HK-2 (cell line): ENCODE measurements around the gene MISP3.

ENCODE experiments used
- DNase-seq: peaks from one replicate; pipeline ENCODE4 v3.0.0-alpha.2; 2018; ENCODE audit not compliant: unreplicated experiment

The MISP3 gene

DNA sequence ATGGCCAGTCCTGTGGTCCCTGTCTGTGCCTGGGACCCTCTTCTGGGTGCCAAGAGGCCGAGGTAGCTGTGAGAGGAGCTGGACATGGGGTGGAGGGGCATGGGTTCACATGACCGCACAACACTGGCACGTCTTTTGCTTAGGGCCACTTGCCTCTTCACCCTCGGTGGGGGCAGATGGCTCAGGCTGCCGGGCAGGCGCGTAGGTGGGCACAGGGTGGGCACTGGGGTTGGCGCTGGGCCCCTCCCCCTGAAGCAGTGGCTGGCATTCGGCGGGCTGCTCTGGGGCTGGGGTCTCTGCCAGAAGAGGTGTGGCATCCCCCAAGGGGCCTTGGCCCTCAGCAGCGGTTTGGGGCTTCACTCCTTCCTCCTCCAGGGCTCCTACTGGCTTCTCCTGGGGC is 19.1 kb upstream of the MISP3 start:
- DNase-seq, result no peak

DNA sequence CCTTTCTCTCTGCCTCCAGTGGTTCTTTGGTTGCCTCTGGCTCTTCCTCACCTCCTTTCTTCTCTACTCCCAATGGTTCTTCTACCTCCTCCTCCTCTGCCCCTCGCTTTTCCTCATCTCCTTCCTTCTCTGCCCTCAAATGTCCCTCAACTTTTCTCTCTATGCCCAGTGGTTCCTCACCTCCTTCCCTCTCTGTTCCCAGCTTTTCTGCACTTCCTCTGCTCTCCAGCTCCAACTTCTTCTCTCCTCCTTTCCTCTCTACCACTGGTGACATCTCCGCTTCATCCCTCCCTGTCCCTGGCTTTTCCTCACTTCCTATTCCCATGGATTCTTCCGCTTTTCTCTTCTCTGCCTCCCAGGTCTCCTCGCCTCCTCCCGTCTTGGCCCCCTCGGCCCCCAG is 18.5 kb upstream of the MISP3 start:
- DNase-seq, result no peak

DNA sequence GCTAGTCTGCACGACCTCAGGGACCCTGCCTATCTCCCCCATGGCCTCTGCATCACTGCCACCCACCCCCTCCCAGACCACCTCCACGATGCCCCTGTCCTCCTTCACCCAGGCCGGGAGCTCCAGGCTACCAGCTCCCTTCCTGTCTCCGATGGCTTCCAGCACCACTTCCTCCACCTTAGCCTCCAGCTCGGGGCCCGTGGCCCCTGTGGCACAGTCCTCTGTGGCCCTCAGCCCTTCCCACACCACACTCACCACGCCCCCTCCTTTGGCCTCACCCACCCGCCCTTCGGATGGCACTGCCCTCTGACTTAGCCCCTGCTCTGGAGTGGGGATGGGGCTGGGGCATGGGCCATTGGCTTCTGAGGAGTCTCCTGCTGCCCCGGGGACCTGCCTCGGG is 17.9 kb upstream of the MISP3 start:
- no peak for DNase-seq

DNA sequence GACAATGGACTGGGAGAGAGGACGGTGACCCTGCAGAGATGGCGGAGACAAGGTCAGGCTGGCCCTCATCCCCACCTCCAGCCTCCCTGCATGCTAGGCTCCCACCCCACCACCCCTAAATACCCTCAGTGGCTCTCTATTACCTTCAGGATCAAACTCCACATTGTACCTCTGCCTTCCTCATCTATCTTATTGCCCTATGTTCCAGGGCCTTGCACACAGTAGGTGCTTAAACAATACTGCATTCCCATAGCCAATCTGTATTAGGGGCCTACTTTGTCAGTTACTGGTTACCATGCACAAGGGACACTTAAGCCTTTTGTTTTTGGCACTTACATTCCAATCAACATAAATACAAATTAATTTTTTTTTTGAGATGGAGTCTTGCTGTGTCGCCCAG is 17.2 kb upstream of the MISP3 start:
- no peak for DNase-seq

DNA sequence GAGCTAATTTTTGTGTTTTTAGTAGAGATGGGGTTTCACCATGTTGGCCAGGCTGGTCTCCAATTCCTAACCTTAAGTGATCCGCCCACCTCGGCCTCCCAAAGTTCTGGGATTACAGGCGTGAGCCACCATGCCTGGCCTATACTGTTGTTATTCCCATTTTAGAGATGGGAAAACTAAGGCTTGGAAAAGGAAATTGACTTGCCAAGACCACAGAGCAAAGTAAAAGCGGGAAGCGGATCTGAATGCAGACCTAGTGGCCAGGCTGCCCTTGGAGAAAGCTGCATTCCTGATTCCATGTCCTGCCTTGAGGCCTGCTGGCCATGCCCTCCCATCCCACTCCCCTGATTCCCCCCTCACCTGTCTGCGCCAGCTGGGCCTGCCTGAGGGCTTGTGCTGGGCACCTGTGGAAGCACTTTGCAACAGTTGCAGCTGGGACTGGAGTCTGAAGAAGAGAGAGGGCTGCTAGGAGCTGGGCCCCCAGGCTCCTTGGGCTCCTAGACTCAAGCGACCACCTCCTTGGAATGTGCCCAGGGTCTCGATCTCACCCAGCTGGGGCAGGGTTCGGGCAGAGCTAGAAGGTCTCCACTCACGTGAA is 16.4 kb upstream of the MISP3 start:
- DNase-seq, result no peak

DNA sequence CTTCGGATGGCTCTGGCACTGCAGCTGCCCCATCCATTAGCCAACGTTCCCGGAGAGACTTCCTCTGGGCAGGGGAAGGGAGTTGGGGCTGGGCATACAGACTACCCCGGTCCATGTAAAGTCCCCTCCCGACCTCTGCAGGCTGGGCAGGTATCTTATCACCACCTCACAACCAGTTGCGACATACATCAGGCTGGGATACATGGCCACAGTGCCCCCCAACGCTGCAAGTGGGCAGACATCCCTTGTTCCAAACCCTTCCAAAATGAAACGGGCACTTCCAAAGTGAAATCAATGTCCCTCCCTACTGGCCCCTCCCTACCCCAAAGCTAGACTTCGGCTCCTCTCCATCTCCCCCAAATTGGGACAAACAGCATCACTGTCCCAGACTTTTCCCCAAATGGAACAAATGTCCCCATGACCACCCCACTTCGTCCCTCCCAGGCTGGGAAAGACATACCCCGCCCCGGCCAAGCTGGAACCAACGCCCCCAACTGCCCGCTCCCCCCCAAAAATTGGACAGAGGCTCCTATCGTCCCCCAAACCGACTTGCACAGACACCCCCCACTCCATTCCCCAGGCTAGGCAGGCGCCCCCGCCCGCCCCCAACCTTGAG is 15.7 kb upstream of the MISP3 start:
- no peak for DNase-seq

DNA sequence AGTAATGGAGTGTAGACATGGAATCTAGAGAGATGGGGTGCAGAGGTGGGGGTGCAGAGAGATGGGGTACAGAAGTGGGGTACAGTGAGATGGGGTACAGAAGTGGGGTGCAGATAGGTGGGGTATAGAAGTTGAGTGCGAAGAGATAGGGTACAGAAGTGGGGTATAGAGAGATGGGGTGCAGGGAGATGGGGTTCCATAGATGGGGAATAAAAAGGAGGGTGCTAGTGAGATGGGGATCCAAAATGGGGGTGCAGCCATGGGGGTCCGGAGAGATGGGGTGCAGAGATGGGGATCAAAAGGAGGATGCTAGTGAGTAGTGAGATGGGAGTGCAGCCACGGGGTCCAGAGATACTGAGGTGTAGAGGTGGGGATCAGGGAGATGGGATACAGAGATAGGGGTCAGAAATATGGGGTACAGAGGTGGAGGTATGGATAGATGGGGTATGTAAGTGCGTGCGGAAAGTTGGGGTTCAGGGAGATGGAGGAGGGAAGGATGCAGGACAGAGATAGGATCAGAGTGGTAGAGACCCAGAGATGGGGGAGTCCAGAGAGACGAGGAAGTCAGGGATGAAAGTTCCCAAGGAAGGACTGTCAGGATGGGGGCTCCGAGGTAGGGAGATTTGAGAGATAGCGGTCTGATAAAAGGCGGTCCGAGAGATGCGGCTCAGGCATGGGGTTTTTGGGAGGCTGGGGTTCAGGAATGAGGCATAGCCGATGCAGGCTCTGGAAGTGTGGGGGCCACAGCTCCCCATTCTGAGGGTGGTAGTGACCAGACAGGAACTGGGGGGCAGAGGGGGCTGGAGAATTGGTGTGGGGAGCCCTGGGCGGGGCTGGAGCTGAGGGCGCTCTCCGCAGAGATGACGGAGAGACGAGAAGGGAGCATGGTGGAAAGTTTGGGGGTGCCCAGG is 14.1 kb upstream of the MISP3 start:
- no peak for DNase-seq

DNA sequence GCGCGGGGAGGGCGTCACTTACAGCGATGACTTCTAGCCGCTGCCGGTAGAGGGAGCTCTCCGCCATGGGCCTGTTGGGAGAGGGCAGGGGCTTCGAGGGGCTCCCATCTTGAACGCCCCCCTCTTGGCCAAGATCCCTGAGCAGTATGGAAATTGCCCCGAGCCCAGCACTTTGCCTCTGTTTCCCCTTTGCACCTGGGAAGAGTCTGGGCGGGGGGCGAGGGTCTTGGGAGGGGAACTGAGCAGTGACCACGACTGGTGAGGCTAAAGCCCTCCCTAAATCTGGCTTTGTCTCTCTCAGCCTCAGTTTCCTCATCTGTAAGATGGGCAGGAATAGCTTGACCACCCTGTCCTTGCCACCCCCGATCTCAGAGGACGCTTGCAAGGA is 13.5 kb upstream of the MISP3 start:
- DNase-seq, result no peak

DNA sequence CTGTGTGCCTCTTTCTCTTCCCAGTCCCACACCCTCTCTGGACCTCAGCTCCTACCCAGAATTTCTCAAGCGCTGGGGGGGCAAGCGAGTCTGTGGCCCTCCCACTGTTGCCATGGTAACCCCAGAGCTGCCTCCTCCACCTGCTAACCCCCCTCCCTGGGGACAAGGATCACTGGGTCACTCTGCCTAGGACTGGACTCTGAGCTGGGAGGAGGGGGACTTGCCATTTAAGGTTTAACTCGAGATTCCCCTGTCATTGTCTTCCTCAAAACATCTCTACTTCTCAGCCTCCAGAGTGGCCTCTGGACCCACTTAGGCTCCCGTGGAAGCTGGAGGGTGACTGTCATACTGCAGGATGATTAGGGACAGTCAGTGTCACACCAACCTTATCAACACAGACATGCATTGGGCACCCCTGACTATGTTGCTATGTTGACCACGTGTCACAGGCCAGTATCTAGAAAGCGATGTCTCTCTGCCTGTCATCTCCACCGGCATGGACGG is 12.9 kb upstream of the MISP3 start:
- no peak for DNase-seq

DNA sequence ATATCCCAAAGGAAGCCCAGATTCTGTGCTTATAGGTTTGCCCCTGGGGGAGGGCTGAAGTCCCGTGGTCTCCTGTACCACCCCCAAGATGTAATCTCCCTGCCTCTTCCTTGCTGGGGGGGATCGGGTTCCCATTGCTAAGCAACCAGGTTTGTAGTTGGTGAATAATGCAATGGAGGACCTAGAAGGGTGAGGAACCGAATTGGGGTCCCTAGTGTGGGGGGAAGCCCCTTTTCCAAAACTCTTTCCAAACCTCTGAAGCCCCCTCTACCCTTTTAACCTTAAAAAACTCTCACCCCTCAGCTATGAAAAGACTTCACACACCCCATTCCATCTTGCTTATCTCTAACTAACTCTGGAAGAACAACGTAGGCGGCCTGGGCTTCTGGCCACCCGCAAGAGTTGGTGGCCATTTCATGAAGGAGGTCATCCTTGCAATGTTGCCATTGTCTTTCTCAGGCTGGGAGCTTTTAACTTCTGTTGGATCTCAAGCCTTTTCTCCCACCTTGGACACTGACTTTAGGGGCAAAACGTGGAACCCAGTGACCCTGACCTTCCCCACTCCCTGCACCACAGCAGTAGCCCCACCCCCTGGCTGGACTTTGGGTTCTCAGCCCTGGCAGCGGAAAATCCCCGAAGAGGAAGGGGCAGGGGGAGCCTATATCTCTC is 11.4 kb upstream of the MISP3 start:
- no peak for DNase-seq

DNA sequence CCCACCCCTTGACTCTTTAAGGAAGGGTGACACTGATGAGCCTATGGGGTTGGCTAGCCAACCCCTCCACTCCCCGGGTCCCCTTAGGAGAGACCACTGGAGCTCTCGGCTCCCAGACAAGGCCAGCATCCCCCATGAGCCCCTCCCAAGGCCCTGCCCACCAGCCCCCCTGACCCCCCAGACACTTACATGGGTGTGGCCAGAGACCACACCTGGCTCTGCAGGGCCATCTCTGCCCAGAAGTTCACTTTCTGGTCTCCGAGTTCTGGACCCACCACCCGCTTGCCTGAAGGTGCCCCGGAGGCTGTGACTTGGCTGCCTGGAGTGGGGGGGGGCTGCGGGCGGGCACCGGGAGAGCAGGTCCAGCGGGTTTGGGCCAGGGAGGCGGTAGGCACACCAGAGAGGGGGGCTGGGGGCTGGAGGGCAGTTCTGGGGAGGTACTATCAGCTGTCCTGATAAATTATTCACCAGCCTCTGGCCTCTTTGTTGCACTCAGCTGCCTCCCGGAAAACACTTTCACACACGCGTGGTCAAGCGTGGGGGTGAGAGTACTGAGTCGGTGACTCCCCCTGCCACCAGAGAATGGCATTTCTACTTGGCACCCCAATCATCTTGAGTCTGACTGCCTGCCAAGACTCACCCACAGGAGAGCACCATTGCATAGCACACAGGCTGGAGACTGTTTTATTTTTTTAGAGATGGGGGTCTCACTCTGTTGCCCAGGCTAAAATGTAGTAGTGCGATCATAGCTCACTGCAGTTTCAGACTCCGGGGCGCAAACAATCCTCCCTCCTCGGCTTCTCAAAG is 10.6 kb upstream of the MISP3 start, which contains the start of gene PALM3:
Gene PALM3 (minus strand): TSS at position 326 of the 807 bp plus-strand sequence. CDS start 96 bp downstream, at position 230.
- DNase-seq, result no peak

DNA sequence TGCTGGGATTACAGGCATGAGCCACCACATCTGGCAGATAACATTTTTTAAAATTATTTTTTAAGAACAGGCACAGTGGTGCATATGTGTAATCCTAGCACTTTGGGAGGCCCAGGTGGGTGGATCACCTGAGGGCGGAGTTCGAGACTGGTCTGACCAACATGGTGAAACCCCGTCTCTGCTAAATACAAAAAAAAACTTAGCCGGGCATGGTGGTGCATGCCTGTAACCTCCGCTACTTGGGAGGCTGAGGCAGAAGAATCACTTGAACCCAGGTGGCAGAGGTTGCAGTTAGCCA is 10.1 kb upstream of the MISP3 start:
- DNase-seq, result no peak

DNA sequence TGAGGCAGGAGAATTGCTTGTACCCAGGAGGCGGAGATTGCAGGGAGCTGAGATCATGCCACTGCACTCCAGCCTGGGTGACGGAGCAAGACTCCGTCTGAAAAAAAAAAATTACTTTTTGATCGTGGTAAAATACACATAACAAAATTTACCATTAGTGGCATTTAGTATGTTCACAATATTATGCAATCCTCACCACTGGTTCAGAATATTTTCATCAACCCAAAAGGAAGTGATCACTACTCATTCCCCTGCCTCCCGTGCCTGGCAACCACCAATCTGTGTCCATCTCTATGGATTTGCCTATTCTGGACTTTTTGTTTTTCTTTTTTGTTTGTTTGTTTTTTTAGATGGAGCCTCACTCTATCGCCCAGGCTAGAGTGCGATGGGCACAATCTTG is 9.5 kb upstream of the MISP3 start:
- no peak for DNase-seq

DNA sequence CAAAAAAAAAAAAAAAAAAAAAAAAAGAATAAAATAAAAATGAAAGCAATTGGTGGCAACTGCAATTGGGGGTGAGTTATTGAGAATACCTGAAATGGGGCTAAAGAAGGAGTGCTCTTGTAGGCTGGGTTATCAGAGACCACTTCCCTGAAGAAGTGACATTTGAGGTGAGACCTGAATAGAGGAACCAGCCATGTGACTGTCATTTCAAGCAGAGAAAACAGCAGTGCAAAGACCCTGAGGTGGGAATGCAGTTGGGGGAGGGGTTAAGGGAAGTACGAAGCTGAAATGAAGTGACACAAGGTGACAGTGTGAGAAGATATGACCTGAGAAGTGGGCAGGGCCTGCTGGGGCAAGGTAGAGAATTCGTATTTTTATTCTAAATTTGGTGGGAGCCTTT is 6.5 kb upstream of the MISP3 start:
- no peak for DNase-seq

DNA sequence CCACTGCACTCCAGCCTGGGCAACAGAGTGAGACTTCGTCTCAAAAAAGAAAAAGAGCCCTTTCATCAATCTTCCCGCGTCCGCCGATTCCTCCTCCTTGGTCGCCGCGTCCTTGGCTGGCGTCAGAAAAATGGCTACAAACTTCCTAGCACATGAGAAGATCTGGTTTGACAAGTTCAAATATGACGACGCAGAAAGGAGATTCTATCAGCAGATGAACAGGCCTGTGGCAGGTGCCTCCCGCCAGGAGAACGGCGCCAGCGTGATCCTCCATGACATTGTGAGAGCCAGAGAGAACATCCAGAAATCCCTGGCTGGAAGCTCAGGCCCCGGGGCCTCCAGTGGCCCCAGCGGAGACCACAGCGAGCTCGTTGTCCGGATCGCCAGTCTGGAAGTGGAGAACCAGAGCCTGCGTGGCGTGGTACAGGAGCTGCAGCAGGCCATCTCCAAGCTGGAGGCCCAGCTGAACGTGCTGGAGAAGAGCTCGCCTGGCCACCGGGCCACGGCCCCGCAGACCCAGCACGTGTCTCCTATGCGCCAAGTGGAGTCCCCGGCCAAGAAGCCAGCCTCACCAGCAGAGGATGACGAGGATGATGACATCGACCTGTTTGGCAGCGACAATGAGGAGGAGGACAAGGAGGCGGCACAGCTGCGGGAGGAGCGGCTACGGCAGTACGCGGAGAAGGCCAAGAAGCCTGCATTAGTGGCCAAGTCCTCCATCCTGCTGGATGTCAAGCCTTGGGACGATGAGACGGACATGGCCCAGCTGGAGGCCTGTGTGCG is 2.1 kb upstream of the MISP3 start:
- DNase-seq, result no peak

DNA sequence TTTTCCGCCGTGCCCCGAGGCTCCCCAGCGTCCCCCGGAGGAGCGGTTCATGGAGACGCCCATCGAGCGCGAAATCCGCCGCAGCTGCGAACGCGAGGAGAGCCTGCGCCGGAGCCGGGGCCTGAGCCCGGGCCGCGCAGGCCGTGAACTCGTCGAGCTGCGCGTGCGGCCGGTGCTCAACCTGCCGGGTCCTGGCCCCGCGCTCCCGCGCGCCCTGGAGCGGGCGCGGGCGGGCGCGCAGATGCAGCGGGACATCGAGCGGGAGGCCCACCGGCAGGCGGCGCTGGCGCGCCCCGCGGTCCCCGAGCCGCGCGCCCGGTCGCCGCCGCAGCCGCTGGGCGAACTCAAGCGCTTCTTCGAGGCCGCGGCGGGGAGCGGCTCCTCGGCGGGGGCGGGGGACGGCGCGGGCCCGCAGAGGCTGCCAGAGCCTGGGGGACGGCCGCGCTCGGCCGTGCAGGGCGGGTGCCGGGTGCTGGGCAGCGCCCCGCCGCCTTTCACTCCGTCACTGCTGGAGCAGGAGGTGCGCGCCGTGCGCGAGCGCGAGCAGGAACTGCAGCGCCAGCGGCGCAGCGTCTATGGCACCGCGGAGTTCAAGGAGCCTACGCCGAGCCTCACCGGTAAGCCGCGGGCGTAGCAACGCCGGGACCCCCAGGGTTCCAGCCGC is 807 bp downstream of the MISP3 start:
- peak; percentile 79 for DNase-seq

DNA sequence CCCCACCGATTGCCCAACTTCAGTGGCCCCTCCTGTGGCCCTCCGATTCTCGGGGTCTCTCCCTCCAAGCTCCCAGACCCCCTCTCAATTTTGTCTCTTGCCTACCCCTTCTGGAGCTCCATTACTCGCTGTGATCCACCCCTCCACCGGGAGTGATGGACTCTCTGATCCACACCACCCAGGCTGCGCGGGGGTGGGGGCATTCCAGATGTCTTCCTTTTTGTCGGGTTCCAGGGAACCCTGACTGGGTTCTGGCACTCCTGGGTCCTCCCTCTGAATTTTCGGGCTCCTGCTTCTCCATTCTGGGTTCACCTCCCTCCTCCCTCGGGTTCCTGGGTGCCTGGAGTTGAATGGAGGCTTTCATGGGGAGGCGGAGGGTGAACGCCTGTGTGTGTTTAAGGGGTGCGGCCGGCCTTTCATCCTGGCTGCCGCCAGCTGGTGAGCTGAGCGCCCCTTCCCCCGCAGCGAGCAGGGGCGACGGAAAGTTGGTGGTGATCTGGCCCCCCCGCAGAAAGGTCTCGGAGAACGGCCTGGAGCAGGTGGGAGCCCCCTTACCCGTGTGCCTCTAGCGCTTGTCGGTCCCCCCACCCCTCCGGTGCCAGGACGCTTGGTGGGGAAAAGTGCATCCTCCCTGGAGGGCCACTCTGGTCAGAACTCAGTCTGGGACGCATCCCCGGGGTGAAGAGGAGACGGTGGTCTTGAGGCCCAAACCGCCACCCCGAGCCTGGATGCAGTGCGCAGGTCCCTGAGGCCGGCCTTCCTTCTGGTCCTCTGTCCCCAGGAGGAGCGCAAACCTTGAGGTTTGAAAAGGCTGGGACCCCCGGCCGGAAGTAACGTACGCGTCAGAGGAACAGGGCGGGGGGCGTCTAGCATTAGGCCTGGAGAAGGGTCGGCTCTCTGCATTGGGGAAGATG is 1.6 kb downstream of the MISP3 start:
- no peak for DNase-seq

DNA sequence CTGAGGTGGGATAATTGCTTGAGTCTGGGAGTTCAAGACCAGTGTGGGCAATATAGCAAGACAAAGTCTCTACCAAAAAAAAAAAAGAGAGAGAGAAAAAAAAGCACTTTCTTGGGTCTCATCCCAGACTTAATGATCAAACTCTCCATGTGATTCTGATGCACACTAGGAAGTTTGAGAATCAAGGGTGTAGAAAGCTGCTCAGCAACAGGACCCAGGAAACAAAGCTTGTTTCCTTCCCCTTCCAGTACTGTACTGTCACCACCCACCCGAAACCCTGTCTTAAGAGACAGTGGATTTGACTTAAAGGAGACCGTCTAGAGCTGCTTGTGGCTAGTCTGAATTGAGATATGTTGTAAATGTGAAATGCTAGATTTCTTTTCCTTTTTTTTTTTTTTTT is 5.8 kb downstream of the MISP3 start:
- DNase-seq, result no peak
